NCI-H82 treated with DMSO at 0.1 percent for 48 hours (cell line): ENCODE results near the gene CCL26.
"Not testable (repeated sequence)": the region's sequence is repeated elsewhere in the genome, so short reads cannot be mapped to it uniquely, and the experiment has no call there.

ENCODE experiments used
- DNase-seq: peaks from one replicate; lab custom pipeline; 2025; ENCODE audit not compliant: unreplicated experiment; lab: John Stamatoyannopoulos, UW

The CCL26 gene

DNA sequence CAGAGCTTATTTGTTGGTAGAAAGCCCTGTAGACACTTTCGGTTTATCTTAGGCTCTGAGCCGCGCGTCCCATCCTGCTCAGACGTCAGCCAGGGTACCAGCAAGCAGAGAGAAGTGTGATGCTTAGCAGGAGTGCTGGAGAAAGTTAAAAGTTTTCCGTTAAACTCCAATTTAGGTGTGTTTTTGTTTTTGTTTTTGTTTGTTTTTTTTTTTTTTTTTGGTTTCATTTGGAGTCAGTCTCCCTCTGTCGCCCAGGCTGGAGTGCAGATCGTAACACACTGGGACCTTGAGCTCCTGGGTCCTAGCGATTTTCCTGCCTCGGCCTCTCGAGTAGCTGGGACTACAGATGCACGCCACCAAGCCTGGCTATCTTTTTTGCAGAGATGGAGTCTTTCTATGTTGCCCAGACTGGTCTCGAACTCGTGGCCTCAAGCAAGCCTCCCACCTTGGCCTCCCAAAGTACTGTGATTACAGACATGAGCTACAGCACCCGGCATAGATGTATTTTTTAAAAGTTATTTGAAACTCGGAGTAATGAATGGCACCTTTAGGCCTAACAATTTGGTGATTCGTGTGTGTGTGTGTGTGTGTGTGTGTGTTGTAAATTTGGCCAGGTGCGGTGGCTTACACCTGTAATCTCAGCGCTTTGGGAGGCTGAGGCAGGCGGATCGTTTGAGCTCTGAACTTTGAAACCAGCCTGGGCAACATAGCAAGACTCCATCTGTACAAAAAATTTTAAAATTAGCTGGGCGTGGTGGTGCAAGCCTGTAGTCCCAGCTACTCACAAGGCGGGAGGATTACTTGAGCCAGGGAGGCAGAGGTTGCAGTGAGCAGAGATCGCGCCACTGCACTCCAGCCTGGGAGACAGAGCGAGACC lies 32.0 kb downstream of the CCL26 start:
- DNase-seq: no peak

DNA sequence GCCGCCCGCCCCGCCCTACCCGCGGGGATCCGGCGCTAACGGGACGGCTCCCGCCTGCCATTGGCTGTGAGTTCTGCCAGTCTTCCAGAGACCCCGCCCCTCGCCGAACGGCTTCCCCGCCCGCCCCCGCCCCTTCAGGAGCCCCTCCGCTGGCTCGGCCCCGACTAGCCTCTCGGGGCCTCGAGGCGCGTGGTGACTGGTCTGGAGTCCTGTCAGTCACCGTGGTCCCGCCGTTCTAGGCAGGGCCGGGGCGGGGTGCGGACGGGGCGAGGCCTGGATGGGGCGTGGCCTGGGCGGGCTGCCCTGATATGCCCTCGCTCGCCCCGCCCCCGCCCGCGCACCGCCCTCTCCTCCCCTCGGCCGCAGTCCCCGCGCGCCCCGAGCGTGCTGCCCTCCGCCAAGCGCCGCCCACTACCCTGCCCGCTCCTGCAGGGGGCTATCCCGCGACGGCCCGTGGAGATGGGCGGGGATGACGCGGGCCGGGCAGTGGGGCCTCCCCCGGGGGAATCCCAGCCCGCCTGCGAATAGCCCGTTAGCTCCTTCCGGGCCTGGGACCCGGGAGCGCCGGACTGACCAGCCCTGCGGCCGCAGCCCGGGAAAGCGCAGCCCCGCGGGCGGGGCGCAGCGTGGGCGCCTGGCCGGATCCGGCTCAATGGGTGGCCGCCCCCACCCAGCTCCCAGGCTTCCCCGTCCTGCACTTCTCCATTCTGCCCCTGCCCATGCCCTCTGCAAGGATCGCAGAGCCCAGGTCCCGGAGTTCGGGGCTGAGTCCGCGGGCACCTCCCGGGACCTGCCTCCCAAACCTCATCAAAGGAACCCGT lies 32.8 kb downstream of the CCL26 start:
- DNase-seq: peak; percentile 95

DNA sequence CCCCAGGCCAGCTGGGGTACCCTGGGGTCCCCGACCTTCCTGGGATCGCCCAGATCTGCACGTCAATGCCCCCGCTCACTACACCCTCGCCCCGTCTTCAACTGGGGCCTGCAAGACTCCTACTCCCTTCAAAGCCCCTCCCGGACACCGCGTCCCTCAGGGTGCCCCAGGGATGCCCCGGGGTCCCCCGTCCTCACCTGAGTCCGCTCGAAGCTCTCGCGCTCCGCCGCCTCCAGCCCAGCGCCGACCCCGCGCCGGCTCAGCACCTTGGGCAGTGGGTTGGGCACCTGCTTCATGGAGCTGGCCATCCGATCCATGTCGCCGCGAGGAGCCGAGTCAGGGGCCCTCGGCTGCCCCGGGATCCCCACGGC lies 33.4 kb downstream of the CCL26 start, which contains the start of gene HIP1:
Gene HIP1 (minus strand): TSS at position 338 of the 371 bp plus-strand sequence. CDS start 21 bp downstream, at position 317.
- no peak for DNase-seq

DNA sequence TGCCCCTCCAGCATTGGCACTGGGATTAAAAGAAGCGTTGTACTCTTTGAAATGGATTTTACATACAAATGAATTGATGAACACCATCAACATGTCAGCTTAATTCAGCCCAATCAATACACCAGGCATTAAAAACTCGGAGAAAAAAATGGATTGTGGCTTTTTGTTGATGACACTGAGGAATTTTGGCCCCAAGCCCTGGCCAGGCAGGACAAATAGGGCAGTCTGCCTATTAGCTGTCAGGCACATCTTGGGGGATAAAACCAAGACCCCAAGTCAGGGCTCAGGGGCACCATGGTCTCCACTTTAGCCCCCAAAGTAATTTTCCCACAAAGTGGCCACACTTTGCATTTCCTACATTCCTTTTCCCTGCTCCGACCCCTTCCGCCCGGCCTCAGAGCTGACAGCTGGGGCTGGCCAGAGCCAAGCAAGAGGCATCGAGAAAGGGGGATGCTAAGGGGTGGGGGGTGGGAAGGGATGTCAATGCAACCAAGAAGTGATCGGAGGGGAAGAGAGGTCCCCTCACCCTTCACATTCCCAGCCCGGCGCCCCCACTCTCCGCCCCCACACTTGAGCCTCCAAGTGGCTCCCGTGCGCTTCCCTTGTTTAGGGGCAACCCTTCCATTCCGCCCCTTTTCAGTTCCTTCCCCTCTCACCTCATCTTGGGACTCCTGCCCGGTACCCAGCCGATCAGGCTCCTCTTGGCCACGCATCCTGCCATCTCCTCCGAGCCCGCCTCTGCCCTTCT lies 34.0 kb downstream of the CCL26 start:
- DNase-seq: no peak

DNA sequence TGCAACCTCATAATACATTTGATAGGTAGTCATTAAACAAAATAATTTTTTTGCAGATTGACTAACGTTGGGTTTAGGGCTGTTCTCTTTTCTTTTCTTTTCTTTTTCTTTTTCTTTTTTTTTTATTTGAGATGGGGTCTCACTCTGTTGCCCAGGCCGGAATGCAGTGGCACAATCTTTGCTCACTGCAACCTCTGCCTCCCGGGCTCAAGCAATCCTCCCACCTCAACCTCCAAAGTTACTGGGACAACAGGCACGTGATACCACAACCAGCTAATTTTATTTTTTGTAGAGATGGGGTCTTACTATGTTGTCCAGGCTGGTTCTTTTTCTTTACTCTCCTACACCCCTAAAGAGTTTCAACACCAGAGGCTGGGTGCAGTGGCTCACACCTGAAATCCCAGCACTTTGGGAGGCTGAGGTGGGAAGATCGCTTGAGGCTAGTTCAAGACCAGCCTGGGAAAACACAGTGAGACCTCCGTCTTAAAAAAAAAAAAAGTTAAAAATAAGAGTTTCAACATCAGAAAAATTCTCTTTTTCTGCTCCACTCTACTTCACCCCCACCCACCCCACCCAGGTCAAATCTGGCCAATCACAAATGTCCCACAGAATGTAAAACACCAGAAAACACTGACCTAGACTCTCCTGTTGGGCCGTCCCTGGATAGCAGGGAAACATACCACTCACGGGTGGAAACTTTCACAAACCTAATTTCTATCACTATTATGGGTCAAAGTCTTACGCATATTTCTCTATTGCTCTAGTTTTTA lies 36.2 kb downstream of the CCL26 start:
- no peak for DNase-seq

DNA sequence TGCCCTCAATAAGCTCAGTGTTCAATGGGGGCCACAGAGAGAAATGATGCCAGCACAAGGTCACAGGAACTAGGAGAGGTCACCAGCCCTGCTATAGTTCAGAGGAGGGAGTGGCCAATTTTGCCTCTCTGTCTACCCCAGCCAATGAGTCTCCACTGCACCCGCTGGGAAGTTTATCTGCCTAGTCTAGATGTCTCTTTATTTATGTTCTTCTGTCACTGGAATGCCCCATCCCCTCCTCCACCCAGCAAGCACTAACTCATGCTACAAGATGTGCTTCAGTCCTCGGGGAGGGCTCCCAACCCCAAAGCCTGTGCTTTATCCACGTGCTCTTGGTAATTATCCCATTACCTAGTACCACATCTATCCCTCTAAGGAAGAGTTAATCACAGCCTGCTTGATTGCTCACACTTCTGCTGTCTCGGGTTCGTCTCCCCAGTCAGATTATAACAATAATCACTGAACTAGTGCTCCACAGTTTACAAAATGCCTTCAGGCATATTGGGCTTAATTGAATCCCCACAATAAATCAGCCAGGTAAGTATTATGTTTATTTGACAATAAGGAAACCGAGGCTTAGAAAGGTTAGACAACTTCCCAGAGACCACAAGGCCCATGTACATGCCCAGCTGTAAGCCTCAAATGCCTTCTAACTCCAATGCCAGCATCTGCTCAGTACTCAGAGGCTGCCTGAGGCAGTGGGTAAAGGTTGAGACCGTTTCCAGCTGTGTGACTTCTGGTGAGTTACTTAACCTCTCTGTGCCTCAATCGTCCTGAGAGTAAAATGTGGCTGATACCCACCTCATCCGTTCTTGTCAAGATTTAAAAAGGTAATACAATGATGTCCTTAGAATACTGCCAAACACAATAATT lies 37.2 kb downstream of the CCL26 start:
- DNase-seq: peak; percentile 57

DNA sequence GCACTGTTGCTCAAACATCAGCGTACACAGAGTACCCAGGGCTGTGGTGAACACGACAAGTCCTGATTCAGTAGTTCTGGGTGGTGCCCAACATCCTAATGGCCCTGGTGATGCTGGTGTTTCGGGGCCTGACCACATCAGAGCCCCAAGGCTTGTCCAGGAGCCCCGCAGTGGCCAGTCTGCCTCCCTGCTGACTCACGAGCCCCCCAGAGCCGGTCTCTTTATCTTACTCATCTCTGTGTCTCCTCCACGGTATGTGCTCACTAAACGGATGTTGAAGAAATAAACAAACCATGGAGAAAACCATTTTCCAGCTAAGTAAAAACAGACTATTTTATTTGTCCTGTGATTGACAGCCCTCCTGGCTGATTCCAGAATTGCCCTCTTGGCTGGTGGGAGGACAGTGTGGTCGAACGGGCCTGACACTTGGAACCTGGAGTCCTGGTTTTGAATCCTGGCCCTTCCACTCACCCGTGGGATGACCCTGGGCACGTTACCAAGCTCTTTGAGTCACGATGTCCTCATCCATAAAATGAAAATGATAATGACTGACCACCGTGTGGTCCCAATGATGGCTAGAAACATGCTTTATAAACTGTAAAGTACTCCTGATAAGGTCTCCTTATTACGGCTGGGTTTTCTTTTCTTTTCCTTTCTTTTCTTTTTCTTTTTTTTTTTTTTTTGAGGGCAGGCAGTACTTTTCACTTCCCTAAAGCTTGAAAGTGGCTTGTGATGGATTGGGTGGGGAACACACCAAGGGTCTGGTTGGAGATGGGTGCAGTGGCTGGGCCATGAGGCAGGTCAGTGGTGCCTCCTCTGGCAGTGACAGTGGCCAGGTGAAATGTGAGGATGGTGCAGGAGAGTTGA lies 39.0 kb downstream of the CCL26 start:
- no peak for DNase-seq

DNA sequence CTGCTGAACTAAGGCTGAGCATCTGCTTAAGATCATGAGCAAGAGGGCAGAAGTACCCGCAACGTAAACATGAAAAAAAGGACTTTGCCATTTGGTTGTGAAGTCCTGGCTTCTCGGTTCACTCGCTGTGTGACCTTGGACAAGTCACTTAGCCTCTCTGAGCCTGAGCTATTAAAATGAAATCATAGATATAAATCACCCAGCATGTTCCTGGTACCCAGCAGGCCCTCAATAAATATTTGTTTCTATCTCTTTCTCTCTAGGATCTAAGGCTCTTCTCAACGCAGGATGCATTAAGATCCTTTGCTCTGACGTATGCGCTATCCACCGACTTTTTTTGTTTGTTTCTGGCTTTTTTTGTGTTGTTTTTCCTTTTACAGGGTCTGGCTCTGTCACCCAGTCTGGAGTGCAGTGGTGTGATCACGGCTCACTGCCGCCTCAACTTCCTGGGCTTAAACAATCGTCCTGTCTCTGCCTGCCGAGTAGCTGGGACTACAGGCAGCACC lies 39.9 kb downstream of the CCL26 start:
- DNase-seq: no peak

DNA sequence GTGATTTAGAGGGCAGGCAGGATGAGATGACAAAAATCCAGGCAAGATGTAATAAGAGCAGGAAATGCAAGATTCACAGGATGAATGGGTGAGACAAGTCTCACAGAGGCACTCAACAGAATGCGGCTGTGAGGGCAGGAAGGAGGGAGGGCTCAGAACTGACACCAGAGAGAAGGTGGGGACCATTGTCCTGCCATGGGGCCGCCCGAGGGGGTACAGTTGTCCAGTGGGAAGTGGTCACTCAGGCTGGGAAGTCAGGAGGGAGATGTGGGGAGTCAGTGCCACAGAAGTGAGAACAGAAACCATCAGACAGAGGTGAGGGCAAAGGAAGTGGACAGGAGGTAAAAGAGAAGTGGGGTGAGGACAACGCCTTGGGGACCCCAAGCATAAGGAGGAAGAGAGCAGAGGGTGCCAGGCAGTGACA lies 42.1 kb downstream of the CCL26 start:
- no peak for DNase-seq

DNA sequence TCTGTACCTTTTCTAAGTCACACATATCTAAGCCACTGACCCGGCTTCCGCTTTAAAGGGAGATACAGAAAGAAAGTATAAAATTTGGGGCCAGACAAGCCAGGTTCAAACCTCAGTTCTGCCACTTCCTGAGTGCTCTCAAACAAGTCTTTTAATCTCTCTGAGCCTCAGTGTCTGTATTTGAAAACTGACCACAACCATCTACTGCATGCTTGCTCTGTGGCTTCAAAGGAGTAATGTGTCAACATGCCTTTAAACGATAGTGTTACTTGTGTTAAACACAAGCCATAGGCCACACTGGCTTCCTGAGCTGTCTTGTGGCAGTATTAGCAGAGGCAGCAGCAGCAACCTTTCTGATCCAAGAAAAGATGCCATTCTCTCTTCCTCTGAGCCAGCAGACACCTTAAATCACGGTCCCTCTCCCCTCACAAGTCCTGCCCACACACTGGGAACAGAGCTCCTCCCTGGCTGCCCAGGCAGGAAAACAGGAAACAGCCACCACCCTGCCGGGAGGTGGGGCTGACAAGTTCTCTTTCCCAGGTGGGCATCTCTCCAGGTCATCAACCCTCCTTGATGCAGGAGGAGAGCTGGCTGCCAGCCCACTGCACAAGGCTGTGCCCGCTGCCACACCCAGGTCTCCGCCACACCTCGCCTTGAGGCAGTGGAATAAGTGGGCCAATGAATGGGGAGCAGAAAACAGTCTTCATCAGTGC lies 44.0 kb downstream of the CCL26 start:
- DNase-seq: no peak

DNA sequence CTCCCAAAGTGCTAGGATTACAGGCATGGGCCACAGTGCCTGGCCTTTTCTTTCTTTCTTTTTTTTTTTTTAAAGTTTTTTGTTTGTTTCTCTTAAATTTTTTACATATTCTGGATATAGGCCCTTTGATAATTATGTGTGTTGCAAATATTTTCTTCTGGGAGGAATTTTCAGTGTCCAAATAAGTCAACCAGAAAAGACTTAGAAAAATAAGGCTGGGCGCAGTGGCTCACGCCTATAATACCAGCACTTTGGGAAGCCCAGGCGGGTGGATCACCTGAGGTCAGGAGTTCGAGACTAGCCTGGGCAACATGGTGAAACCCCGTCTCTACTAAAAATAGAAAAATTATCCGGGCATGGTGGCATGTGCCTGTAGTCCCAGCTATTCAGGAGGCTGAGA lies 44.7 kb downstream of the CCL26 start:
- not testable (repeated sequence) for DNase-seq

DNA sequence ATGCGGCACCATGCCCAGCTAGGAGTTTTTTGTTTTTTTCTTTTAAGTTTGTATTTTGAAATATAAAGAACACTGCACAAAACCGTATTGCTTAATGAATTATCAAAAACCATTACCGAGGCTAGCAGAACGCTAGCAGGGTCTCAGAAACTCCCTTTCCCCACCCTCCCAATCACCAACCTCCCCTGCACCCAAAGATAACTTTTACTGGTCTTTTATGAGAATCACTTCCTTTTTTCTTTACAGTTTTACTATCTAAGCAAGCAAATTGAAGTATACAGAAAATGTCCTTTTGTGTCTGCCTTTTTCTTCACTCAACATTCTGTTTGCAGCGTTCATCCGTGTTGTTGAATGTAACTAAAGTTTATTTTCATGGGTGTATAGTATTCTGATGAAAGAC lies 46.7 kb downstream of the CCL26 start:
- DNase-seq: no peak

DNA sequence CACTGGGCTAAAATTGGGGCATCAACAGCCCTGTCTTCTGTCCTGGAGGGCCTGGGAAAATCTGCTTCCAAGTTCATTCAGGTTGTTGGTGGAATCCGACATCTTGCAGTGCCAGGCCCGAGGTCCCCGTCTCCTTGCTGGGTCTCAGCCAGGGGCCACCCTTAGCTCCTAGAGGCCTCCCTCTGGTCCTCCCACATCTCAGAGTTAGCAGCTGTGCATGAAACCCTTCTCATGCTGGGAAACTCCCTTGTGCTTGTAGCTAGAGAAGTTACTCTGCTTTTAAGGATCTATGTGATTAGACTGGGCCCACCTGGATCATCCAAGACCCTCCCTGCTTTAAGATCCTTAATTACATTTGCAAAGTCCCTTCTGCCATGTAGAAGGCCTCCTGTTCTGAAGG lies 48.6 kb downstream of the CCL26 start:
- DNase-seq: no peak

DNA sequence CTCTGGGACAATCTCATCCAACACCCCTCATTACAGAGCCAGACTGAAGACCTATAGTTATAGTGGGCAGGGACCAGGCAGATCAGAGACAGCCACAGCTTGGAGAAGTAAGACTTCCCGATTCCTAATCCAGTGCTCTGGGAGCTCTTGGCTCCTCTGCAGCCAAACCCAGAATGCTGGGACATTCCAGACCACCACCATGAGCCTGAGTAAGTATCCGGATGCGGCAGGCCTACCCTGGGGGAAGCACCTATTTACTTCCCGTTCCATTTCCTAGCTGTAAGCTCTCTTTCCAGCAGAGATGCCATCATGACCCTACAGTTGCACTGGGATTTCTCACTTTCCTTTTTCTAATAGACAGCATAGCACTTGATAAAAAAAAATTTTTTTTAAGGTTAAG lies 49.6 kb downstream of the CCL26 start:
- no peak for DNase-seq

DNA sequence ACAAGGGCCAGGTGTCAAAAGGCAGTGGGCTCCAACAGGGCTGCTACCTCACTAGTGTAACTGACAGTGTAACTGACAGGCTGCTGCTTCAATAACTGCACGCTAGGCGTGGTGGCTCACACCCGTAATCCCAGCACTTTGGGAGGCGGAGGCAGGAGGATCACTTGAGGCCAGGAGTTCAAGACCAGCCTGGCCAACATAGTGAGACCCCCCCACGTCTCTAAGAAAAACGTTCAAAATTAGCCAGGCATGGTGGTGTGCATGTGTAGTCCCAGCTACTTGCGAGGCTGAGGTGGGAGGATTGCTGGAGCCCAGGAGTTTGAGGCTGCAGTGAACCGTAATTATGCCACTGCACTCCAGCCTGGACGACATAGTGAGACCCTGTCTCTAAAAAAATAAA lies 50.1 kb downstream of the CCL26 start:
- not testable (repeated sequence) for DNase-seq

DNA sequence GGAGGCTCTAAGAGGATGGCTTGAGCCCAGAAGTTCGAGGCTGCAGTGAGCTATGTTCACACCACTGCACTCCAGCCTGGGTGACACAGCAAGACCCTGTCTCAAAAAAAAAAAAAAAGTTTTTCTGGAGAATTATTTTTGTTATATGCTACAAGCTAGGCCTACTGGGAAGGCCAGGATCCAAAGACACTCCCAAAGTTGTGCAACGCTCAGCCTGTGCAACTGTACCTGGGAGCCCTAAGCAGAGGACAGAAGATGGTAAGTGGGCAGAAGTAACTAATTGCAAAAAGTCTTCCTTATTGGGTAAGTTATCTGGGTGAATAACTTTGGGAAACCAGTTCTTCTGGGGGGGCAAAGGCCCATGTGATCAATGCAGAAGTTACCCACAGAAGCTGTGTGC lies 50.6 kb downstream of the CCL26 start:
- no peak for DNase-seq

DNA sequence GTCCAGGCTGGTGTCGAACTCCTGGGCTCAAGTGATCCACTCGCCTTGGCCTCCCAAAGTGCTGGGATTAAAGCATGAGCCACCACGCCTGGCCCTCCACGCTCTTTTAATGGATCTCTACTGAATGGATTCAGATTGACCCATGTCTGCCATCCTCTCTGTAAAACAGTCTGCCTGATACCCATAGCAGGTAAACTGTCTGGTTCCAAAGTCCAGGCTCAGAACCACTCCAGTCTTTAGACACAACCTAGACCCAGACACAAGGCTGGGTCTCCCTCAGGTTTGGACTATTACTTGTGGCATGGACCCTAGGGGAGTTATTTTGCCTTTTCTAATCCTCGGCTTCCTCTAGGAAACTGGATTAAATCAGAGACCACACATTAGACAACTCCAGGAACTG lies 52.4 kb downstream of the CCL26 start:
- no peak for DNase-seq
